ENCODE data around the gene APLNR.

- no peak for TF ChIP-seq POLR2A (IDR thresholded peaks at IDR 0.05; ENCODE audit: borderline replicate concordance, extremely low read depth, insufficient read depth, insufficient read length)
- no peak for TF ChIP-seq TCF7L2 (IDR thresholded peaks at IDR 0.05; ENCODE audit: borderline replicate concordance, extremely low read depth, insufficient read depth, insufficient read length)
- no peak for TF ChIP-seq SRF (IDR thresholded peaks at IDR 0.05; ENCODE audit: low read depth)
- no peak for TF ChIP-seq CTCF (IDR thresholded peaks at IDR 0.05 in 2 of 3, conservative IDR thresholded peaks at IDR 0.05 in 1 of 3; ENCODE audit: borderline replicate concordance in 1 of 3, insufficient read depth in 1 of 3, low read depth in 2 of 3, low read length in 2 of 3)
- TF ChIP-seq ZNF274 (IDR thresholded peaks at IDR 0.05; ENCODE audit: low read depth, low read length) = no peak
- no peak for TF ChIP-seq EZH2 (IDR thresholded peaks at IDR 0.05)
- TF ChIP-seq ELF1 (IDR thresholded peaks at IDR 0.05; ENCODE audit: borderline replicate concordance, low read depth) = no peak
- TF ChIP-seq REST (IDR thresholded peaks at IDR 0.05; ENCODE audit: low read depth) = no peak
- no peak for TF ChIP-seq RAD21 (IDR thresholded peaks at IDR 0.05; ENCODE audit: low read depth)
- TF ChIP-seq YY1 (IDR thresholded peaks at IDR 0.05; ENCODE audit: extremely low read depth, insufficient replicate concordance, low read depth, low read length) = no peak
- TF ChIP-seq FOSL1 (IDR thresholded peaks at IDR 0.05; ENCODE audit: low read depth) = no peak
- TF ChIP-seq JUND (IDR thresholded peaks at IDR 0.05) = no peak
- no peak for TF ChIP-seq ZBTB33 (IDR thresholded peaks at IDR 0.05; ENCODE audit: extremely low read depth, insufficient replicate concordance, low read length)
These were observed 34.8 kb downstream of the APLNR start for GRCh38 chr11:57202281-57202680.

Measured in HCT116 (cell line).